ENCODE measurements around the gene RNF208.

DNA sequence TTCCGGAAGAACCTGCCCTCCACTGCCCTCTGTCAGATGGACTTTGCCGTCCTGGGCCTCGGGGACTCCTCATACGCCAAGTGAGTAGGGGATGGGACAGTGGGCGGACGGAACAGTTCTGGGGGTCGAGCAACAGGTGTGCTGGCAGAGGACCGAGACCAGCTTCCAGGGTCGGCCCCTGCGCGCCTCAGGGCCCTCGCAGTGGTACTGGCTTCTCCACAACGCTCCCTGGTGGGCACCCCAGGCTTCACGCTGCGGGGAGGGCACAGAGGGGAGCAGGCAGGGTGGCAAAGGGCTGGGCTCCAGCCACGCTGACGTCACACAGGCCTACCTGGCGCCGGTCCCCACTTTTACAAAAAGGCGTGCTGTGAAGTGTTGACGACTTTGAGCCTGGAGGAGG, 9.5 kb downstream of the RNF208 start:
- TF ChIP-seq EZH2 (IDR thresholded peaks at IDR 0.05; ENCODE audit: insufficient read depth, poor library complexity, severe bottlenecking) (no peak), EZH2phosphoT487 (IDR thresholded peaks at IDR 0.05; ENCODE audit: insufficient read depth, low read depth) (no peak)

All from GM23248 (cell line).